Hepatic stellate cell (primary cell): ENCODE data around the gene CNGA4.

Source experiments
- DNase-seq: peaks from one replicate; pipeline ENCODE4 v3.0.0; 2011; ENCODE audit warnings: low spot score

Gene CNGA4

GRCh38 chr11:6238902-6239301, at the start of gene CNGA4:
TSS of gene CNGA4 (plus strand) at chr11:6239089. CDS start at chr11:6239207, 118 bp downstream.
- DNase-seq, result no peak

GRCh38 chr11:6191742-6192141, 47.1 kb upstream of the CNGA4 start:
- no peak for DNase-seq

GRCh38 chr11:6194065-6194581, 44.8 kb upstream of the CNGA4 start:
- no peak for DNase-seq

DNA sequence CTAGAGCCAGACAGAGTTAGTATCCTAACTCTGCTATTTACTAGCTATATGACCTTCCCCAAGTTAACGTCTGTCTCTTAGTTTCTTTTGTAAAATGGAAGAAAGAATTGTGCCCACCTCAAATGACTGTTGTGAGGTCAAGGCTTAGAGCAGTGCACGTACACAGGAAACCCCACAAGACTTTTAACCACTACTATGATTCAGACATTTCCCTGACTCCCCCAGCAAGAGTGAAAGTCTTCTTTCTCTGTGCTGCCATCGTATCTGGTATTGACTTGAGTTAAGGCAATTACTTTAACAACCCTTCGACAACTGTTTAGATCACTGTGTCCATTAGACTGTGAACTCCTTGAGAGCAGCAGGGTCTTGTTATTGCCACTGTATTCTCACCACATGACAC, 42.5 kb upstream of the CNGA4 start:
- DNase-seq, result no peak

DNA sequence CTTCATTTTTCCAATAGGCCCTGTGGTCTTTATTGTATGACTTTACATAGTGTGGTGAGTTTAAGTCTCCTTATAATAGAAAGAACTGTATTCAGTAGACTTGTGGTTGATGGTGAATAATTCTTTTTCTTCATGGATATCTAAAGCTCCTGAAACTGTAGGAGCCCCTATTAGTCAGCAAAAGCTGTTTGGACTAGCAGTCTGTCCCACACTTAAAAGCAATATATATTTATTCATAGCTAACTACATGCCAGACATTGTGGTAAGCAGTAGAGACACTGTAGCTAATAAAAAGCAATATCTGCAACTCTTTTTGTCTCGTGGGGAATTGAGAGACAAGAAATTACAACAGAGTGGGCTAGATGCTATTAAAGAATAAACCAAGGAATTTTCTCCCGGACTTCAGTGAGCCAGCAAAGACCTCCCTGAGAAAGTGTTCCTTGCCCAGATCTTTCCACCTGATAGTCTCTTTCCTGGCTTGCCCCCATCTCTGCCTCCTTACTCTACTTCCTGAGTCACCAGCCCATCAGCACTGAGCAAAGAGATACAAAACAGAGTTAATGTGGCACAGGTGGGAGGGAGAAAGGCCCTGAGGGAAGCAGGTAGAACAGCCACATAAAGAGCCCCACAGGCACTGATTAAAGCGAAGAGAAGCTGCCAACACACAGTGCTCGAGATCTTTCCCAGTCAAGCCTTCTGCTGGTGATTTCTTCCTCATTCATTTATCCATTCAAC, 41.3 kb upstream of the CNGA4 start:
- no peak for DNase-seq

- no peak for DNase-seq
Measured at GRCh38 chr11:6199174-6199810, 39.6 kb upstream of the CNGA4 start, which contains the start of gene OR52W1. TSS of gene OR52W1 (plus strand) at chr11:6199224. CDS start at chr11:6199224, 0 bp downstream.

DNA sequence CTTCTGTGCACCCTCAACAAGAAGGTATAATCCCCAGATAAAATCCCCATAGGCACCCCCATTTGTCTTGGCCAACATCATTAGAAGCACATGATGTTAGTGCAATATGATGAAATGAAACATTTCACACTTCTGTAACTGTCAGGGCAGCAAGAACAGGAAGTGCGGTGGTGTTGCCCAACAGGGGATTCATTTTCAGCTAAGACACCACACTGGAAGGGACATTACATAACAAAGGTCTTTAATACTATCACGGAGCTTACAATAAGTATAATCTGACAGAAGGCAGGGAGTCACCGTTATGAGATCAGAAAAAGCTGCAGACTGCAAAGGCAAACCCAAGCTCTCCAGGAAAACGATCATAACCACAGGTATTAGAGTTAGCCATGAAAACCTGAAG, 37.9 kb upstream of the CNGA4 start:
- no peak for DNase-seq

DNA sequence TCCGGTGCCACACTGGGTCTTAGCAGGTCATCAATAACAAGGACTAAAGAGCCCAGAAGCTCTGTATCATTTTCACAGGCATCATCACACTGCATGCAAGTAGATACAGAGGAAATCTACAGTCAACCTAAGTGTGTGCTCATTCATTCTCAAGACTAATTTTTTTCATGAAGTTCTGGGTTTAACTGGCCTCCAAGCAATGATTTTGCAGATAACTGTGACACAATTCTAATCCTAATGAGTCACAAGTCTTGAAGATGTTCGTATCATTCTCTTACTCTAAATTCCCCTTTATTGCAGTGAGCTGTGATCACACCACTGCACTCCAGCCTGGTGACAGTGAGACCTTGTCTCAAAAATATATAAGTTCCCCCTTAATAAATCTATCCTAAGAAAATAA, 37.4 kb upstream of the CNGA4 start:
- DNase-seq, result no peak

DNA sequence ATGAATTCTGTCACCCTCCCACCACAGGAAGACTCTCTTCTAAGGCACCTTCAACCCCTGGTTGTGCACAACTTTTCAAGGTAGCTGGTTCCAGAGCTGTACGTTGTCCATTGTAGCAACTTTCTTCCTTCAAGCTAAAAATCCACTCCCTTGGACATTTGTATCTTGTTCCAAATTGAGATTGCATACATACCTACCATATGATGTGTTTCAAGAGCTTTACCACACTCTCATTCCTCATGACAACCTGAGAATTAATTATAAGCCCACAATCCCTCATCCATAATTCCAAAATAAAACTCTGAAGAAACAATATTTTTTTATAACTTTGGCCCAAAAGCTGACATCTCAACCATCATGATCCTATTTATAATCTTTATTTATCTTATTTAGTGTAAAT, 36.8 kb upstream of the CNGA4 start:
- no peak for DNase-seq

- DNase-seq, result no peak
Measured at GRCh38 chr11:6203327-6203726, 35.6 kb upstream of the CNGA4 start.

GRCh38 chr11:6204706-6205105, 34.2 kb upstream of the CNGA4 start:
- no peak for DNase-seq

GRCh38 chr11:6205366-6205765, 33.5 kb upstream of the CNGA4 start, which contains the start of gene C11orf42:
TSS of gene C11orf42 (plus strand) at chr11:6205557. CDS start at chr11:6205616, 59 bp downstream.
- no peak for DNase-seq

DNA sequence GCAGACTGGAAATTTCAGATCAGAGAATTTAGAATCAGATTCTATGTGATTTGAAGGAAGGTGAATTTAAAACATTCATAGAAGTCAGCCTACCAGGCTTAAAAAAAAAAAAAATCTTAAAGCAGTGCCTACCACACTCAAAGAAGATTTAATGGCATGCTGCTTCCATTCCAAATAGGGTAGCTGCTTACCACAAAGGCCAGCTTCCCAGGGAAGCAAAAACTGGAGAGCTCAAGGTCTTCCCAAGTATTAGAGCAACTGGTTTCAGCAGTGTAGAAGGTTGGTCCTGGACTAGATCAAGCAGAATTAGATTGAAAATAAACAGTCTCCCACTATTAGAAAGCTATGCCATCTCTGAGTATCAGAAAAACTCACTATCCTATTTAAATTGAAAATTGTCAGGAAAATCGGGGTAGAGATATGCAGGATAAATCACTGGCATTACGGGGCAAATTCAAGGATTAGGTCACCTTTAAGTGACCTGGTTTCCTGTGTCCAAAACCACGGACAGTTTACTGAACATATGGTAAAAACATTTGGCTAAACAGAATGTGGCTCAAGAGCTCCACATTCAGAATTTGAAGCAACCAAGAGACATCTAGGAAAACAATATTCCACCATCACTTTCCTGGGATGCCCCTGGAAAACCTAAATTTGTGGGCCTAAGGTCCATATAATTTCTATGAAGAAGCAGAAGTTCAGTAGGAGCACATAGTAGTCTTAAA, 32.3 kb upstream of the CNGA4 start:
- no peak for DNase-seq

- DNase-seq, result no peak
Measured at GRCh38 chr11:6209801-6210200, 29.1 kb upstream of the CNGA4 start.

- DNase-seq, result peak; percentile 69
Measured at GRCh38 chr11:6210274-6210955, 28.5 kb upstream of the CNGA4 start.

GRCh38 chr11:6214530-6214929, 24.4 kb upstream of the CNGA4 start:
- no peak for DNase-seq

DNA sequence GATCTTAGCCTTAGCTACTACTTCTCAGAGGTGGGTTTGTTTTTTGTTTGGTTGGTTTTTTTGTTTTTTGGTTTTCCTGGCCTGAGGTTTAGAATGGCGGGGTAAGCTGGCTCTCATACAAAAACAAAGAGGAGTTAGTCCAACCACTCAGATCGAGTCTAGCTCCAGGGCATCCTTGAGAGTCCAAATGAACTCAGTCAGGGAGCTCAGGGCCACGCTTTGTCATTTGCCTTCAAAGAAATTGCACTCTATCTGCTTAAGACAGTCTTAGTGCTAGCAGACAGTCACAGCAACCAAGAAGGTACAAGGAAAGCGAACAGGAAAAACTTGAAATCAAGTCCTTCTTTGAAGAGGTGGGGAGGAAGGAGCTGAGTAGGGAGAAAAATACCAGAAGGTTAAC, 22.4 kb upstream of the CNGA4 start:
- DNase-seq, result no peak

- DNase-seq, result no peak
Measured at GRCh38 chr11:6217722-6218121, 21.2 kb upstream of the CNGA4 start.

- peak; percentile 79 for DNase-seq
Measured at GRCh38 chr11:6219359-6219758, 19.5 kb upstream of the CNGA4 start.

DNA sequence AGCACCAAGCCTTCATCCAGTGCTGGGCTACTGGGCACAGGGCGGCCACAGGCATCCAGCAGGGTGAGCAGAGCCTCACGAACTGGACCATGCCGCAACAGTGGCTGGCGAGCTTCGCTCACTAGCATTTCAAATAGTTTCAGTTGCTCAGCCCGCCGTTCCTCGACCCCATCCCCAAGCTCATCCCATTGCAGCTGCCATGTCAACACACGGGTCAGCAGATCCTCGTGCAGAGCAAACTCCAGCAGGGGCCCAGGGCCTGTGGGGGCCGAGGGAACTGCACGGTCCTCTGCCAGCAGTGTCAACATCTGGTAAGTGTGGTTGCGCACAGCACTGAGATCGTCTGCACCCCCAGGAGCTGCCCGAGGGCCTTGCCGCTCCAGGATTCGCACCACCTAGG, 15.0 kb upstream of the CNGA4 start:
- no peak for DNase-seq

DNA sequence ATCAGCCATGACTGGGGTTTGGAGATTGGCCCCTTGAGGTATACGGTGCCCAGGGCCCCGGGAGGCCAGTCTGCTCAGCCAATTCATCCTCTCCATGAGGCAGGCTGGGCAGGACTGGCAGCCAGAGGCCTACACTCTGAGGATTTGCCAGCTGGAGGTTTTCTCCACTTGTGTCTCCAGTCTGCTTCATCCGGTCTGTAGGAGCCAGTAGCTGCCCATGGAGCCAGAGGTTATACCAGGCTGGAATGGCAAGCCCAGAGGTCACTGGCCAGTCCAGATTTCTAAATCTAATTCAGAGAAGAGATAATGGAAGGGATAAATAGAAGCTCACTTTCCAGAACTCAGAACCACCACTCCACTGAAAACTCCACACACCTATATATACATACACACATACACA, 14.5 kb upstream of the CNGA4 start:
- no peak for DNase-seq

- DNase-seq, result no peak
Measured at GRCh38 chr11:6225024-6225423, 13.9 kb upstream of the CNGA4 start.
